ENCODE results near the gene RAC3.

DNA sequence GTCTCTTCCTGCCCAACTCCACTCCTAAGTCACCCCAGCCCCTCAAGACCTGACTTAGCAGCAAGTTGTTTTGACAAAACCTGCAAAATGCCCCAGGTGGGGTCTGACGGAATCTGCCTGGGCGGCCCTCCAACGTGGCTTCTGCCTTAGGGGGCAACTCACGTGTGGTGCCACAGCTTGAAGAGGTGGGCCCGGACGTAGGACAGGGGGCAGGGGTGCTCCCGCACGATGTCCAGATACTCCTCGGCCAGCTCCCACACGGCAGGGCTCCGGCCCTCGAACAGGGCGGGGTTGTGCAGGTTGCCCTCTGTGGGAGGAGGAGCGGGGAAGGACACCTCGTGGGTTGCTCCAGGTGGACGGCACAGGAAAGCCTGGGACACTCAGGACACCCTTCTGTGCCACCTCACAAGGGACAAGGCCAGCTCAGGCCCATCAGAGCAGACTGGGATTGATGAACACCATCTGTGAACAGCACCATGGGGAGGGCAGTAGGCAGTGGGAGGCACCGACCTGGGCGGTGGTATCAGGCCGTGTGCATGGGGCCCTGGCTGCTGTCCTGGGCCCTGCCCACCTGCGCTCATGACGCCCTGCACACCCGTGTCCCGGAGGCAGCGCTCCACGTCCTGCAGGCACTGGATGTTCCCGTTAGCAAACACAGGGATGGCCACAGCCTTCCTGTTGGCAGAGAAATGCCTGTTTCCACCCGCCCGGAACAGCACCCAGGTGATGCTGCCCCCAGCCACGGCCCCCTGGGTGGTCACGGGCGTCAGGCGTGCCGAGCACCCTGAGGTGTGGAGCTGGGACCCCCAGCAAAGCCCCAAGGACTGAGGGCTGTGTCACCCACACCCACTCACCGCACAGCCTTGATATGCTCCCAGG lies 29.8 kb downstream of the RAC3 start:
- TF ChIP-seq, protein P1, sequence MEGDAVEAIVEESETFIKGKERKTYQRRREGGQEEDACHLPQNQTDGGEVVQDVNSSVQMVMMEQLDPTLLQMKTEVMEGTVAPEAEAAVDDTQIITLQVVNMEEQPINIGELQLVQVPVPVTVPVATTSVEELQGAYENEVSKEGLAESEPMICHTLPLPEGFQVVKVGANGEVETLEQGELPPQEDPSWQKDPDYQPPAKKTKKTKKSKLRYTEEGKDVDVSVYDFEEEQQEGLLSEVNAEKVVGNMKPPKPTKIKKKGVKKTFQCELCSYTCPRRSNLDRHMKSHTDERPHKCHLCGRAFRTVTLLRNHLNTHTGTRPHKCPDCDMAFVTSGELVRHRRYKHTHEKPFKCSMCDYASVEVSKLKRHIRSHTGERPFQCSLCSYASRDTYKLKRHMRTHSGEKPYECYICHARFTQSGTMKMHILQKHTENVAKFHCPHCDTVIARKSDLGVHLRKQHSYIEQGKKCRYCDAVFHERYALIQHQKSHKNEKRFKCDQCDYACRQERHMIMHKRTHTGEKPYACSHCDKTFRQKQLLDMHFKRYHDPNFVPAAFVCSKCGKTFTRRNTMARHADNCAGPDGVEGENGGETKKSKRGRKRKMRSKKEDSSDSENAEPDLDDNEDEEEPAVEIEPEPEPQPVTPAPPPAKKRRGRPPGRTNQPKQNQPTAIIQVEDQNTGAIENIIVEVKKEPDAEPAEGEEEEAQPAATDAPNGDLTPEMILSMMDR (conservative IDR thresholded peaks at IDR 0.05; ENCODE audit: low read depth, low read length) = no peak
- no peak for TF ChIP-seq EZH2 (IDR thresholded peaks at IDR 0.05; ENCODE audit: borderline replicate concordance, low read depth, low read length, poor library complexity, severe bottlenecking)
